HG02870 (cell line): ENCODE measurements around the gene DDI1.
"Not testable (repeated sequence)": the region's sequence is repeated elsewhere in the genome, so short reads cannot be mapped to it uniquely, and the experiment has no call there.

Experiments
- ATAC-seq: cut with Tn5 transposase; IDR thresholded peaks from one replicate; pipeline ENCODE4 v1.9.1; 2021; ENCODE audit warnings: mild to moderate bottlenecking, moderate library complexity; ENCODE audit not compliant: unreplicated experiment

Gene DDI1

DNA sequence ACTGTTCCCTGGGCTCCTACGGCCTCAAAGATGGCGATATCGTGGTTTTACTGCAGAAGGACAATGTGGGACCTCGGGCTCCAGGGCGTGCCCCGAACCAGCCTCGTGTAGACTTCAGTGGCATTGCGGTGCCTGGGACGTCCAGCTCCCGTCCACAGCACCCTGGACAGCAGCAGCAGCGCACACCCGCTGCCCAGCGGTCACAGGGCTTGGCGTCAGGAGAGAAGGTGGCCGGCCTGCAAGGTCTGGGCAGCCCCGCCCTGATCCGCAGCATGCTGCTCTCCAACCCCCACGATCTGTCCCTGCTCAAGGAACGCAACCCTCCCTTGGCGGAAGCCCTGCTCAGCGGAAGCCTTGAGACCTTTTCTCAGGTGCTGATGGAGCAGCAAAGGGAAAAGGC is 555 bp downstream of the DDI1 start:
- no peak for ATAC-seq

DNA sequence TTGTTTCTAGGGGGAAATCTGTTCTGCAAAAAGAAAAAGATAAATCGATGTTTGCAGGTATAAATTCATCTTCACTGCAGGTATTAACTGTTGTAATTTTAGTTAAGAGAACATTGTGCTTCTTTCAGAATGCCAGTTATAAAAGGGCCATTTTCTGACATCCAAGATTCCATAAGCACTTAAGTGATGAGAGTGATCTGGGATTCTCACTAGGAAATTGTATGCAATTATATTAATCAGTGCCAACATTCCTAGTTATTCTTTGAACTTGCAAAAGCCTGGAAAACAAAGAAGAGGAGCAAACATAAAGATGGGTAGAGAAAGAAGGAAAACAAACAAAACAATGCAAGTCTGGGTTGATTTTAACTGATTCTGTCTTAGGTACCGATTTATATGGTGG is 5.4 kb downstream of the DDI1 start:
- ATAC-seq = no peak

DNA sequence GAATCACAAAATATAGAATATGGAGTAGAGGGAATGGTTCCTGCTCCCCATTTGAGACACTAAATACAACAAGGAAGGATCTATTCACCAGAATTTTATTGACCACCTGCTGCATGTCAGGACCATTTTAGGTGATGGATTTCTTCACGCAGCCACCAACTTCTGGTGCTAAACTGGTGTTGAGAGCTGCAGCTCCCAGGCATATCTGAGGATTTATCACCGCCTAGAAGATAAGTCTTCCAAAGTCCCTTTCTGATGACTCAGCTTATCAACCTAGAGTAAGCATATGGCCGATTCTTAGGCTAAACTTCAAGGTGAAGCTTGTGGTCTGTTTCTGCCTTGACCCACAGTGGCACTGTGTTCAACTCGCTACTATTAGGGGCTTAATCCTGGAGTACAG is 6.7 kb downstream of the DDI1 start:
- no peak for ATAC-seq

DNA sequence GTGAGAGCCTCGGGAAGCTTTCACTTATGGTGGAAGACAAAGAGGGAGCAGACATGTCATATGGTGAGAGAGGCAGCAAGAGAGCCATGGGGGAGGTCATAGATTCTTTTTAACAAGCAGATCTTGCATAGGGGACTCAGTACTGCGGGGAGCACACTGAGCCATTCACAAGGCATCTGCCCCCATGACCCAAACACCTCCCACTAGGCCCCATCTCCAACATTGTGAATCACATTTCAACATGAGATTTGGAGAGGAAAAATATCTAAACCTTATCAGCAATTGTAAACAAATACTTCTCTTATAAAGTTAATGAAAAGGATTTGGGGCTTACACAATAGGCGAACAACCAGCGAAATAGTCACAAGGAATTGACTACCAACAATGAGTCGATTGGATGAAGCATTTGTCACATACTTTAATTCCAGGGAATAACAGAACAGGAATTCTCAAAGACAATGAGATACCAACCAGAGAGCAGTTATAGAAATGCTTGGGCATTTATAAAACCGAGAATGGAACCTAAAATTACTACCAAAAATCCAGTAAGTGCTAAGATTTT is 7.3 kb downstream of the DDI1 start:
- no peak for ATAC-seq

DNA sequence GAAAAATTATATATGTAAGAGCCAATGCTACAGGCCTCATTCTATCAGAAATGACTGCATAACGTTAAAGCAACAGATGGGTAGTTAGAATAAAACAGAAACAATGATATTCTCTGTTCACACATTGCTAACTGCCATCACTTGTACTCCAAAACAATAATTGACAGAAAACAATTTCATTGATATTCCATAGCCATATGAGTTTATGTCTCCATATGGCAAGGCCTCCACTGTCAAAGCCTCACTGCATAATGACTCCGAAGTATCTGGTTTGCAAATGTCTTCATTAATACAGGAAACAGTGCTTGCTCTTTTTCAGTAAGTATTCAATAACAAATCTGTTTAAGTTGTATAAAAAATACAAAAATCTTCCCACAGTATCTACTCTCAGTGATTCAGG is 9.9 kb downstream of the DDI1 start:
- no peak for ATAC-seq

DNA sequence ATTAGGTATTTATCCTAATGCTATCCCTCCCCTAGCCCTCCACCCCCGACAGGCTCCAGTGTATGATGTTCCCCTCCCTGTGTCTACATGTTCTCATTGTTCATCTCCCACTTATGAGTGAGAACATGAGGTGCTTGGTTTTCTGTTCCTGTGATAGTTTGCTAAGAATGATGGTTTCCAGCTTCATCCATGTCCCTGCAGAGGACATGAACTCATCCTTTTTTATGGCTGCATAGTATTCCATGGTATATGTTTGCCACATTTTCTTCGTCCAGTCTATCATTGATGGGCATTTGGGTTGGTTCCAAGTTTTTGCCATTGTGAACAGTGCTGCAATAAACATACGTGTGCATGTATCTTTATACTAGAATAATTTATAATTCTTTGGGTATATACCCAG is 10.4 kb downstream of the DDI1 start:
- not testable (repeated sequence) for ATAC-seq

DNA sequence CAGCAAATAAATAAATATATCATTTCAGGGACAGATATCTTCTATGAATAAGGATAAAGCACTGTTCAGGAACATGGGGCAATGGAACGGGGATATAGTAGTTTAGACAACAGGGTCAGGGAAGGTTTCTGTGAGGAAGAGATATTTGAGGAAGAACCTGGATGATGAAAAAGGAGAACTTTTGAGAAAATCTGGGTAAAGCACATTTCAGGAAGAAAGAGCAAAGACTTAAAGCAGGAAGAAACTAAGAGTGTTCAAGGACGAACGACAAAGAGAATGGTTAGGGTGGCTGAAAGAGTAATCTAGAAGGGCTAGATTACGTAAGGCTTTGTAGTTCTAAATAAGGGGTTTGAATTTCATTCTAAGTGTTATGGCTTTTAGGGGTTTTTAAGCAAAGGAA is 12.7 kb downstream of the DDI1 start:
- no peak for ATAC-seq

DNA sequence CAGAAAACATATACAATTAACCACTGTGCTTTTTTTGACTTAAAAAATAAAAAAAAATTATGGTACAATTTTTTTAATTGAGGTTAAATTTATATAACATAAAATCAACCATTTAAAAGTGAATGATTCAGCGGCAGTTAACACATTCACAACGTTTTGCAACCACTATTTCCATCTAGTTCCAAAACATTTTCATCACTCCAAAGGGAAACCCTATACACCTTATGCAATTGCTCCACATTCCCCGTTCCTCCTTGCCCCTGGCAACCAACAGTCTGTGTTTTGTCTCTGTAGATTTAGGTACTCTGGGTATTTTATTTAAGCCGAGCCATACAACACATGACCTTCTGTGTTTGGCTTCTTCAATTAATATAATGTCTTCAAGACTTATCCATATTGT is 15.3 kb downstream of the DDI1 start:
- no peak for ATAC-seq

DNA sequence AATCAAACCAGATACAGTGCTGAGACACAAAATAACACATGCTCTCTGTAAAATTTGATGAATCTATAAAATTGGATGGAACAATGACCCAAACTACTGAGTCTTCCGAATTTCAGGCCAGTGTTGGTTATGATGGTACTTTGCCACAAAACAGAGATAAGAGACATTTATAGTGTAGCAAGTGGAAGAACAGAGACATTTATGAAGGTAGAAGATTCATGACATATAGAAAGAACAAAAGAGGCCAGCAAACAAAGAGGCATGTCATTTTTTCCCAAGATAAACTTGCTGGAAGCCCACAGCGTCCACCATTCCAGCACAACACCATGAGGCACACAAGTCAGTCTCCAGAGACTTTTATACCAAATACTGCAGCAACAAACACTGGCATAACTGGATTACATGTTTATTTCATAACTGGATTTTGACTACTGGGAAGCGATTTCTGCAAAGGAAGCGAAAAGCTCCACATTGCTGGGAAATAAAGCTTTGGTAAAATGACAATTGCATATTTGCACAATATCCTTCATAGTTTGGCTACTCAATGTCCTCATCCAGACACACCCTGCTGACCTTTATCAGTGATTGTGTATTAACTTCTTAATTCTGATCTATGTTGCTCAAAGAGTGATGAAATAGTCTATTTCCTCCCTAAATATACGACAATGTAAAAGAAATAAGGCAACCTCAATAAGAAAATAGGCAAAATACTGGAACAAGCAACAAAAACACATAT is 17.5 kb downstream of the DDI1 start:
- ATAC-seq = no peak

DNA sequence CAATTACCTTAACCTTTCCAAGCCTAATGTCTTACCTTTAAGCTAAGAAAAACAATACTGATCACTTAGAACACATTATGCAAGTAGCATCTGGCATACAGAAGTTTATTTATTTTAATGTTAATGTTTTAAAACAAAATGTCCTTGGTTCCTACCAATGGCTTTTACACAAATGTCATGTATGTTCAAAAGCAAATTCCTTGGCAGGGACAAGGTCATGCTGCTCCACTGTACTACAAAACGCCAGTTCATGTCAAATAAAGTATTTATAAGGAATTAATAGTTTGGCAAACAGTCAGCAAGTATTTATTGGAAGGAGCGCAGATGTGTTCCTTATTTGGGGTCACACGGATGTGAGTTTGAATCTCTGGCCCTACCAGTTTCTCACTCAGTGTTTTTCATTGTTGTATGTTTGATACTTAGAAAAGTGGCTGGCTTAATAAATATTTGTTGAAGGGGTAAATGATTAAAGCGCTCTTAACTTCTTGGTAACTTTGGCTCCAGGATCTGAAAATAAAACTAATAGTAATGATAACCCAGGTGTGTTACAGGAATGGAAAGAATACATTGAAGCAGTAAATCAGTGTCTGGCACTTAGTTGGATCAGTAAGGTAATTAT is 18.6 kb downstream of the DDI1 start:
- no peak for ATAC-seq

DNA sequence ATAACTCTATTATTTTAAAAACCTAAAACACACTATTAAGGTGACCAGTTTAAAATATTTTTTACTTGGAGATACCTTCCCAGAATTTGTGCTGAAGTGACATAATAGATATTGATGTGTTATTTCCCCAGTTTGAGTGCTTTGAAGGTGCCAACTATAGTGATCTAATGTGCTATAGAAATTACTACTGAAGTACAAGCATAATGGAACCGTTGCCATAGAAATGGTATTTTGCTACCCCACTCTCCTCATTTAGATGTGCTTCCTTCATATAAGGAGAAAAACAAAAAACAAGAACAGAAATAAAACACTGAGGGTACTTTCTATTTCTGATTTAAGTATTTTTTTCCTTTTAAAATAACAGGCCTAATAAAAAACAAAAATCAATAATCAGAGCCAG is 19.2 kb downstream of the DDI1 start:
- ATAC-seq = no peak

DNA sequence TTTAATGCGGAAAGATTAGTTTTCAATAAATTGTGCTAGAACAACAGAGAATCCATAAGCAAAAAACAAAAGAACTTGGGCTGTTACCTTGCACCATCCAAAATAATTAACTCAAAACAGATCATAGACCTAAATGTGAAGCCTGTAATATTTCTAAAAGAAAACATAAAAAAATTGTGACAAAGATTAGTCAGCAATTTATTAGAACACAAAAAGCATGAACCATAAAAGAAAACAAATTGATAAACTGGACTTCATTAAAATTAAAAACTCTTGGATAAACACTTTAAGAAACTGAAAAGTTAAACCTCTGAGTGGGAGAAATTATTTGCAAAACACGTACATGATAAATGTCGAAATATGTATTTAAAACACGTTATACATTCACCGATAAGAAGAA is 21.5 kb downstream of the DDI1 start:
- no peak for ATAC-seq

DNA sequence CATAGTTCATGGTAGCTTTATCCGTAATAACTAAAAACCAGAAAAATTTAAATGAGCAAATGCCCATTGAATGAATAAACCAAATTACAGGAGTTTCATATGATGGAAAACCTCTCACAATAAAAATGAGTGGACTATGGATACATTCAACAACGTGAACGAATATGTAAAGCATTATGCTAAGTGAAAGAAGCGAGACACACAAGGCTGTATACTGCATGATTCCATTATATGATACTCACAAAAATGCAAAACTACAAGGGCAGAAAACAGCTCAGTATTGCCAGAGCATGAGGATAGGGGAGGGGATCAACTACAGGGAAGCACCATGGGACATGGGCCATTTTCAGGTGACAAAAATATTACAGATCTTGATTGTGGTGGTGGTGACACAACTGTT is 22.2 kb downstream of the DDI1 start:
- no peak for ATAC-seq

DNA sequence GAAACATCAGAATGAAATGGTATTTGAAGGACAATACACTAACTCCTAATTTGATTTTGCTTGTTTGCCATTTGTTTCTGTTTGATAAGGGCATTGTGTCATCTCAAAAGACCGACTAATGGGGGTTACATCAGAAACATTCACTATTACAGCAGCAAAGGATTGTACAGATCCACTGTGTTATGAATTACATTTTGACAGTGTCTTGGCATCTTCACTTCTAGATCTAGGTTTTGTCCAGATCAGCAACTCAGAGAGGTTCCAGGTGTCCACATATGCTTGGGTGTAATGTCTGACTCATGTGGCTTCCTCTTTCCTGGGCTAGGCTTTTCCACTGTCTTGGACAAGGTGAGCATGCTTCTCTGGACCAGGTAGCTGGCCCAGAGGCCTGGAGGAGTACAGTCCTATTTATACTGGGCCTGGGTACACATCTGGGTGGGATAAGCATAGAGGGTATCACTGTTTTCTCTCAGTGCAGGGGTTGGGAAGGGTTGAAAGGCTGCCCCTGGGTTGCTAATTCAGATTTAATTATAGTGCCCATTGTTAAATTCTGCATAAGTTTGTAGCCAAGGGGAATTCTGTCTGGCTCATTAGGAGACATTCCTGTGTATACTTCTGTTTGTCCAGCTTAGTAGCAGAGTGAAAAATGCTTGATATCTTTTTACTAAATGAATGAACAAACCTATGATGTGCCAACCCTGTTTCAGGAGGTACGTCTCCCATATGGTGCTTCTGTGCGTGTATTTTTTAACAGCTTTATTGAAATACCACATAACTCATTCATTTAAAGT is 23.8 kb downstream of the DDI1 start:
- ATAC-seq = no peak

DNA sequence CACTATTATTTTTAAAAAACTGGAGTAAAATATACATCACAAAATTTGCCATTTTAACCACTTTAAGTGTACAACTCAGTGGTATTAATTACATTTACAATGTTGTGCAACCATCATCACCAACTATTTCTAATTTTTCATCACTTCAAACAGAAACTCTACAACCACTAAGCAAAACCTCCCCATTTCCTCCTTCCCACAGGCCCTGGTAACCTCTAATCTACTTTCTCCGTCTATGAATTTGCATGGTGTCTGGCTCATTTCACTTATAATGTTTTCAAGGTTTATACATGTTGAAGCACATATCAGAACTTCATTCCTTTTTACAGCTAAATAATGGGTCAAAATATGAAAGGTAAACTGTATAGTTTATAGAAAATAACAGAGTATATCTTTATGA is 24.4 kb downstream of the DDI1 start:
- peak; percentile 77 for ATAC-seq

DNA sequence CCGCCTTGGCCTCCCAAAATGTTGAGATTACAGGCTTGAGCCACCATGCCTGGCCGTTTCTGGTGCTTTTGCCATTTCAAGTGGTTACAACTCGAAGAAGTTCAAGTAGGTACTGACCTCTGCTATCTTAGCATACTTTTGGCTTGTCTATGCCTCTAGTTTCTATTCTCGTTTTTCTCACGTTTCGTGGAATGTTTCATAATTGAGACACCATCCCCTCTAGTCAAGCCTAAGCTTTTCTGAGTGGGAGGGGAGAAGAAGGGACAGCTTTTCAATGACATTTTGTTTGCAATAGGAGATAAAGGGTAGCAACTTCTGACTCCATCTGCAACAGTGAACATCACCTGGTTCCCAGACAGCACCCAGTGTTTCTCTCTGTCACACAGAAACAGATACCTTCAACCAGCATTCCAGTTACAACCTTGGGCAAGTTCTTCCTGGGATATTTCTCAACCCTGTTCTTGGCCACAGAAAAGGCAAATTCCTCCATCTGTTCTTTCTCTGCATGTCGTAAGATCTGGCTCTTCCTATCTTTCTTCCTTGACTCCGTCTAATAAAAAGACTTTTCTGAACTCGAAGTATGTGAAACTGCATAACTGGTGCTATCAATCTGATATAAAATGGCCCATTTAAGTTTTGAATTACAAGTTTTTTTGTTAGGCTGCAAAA is 25.5 kb downstream of the DDI1 start:
- no peak for ATAC-seq

DNA sequence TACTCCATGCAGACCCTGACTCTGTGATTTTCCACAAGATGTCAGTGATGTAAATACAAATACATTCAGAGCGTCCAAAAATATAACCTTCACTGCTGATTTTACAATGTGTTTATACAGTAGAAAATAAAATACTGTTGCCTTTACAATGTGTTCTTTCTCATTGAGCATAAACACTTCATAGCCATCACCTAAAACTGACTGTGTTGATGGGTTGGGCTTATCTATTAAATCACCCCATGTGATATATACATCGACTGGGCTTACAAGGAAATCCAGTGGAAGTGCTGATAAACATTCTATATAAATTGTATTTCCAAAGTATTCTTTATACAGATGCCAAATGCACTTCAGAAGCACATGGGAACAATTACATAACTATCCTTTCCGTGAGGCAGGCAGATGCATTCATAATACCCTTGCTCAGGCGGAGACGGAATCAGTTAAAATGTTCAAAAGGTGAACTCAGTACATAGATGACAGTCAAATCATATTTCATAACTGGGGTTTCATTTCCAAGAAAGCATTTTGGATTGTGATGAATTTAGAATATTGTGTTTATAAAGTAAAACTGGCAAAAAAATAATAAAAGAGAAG is 27.7 kb downstream of the DDI1 start:
- no peak for ATAC-seq

DNA sequence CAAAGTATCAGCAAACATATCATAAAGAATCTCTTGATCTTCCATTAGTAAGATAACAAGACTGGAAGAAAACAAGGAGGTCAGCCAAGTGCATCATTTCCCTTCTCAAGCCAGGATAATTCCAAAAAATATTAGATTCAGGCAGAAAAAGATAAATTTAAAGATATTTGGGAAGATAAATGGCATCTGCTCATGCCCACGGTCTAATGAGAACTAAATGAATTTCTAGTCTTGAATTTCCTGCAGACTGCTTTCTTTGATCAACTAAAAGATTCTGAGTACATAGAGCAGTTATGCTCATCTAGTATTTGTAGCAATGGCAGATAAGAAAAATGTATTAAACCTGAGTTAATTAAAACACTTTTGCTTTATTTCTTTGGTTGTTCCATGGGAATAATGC is 31.1 kb downstream of the DDI1 start:
- no peak for ATAC-seq

DNA sequence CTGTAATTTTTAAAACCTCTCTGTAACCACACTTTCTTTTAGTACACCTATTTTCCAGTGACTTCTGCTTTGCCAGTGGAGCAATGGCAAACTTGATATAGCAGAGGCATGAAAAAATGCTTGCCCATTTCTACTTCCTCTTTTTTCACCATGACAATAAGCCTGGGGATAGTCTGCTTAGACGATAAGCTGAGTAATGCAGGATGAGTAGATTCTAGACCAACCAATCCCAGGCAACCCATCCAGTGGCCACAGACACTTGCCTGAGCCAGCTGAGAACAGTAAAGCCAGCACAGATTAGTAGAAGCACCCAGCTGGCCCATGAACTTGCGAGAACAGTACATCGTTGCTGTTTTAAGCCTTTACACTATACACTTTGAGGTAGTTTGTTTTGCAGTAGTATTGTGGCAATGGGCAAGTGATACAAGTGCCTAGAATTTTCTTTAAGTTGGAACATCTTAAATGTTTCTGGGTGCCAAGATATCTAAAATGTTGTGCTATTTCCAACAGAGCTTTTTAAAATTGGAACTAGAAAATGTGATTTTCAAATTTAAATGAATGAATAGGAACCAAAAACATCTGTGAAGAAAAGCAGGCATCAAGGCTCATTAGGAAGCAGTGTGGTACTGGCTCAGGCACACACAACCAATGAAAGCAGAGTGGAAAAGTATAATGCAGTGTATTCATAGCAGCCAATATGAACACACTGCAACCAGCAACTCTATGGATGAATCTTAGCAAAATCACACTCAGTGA is 37.7 kb downstream of the DDI1 start:
- ATAC-seq = peak; percentile 79

DNA sequence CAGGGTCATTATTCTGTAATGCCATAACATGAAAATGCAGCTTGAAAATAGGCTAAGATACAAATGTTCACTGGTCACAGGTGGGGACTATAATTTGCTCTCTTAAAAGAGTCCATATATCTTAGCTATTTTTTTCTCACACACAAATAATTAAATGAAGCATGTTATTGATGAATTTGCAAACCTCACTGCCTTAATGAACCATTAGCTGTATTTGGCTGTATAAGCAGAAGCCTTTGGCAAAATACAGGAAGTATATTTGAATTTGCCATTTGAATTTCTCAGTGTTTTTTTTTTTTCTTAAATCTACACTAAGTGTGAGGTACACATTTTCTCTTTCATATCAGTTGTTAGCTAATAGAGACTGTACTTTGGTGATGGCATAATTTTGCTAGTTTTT is 38.7 kb downstream of the DDI1 start:
- ATAC-seq = no peak
